Measurements from ENCODE around the gene MBD5.

DNA sequence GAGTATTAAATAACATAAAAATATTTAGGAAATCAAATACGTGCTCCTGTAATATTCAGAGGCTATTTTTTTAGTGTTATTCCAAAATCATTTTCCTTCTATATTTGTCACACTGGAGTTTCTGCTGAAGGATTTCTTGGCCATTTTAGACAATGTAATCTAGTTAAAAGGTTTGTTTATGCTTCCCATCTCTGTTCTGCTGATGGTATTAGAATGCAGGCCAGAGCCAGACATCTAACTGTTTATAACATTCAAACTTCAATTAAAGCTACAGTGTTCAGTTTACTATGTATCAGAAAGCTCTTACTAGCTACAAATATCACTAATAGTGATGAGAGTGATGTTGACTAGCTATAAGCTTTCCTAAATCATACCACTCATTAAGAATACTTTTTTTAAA, 7.9 kb downstream of the MBD5 start:
- TF ChIP-seq, protein P1, sequence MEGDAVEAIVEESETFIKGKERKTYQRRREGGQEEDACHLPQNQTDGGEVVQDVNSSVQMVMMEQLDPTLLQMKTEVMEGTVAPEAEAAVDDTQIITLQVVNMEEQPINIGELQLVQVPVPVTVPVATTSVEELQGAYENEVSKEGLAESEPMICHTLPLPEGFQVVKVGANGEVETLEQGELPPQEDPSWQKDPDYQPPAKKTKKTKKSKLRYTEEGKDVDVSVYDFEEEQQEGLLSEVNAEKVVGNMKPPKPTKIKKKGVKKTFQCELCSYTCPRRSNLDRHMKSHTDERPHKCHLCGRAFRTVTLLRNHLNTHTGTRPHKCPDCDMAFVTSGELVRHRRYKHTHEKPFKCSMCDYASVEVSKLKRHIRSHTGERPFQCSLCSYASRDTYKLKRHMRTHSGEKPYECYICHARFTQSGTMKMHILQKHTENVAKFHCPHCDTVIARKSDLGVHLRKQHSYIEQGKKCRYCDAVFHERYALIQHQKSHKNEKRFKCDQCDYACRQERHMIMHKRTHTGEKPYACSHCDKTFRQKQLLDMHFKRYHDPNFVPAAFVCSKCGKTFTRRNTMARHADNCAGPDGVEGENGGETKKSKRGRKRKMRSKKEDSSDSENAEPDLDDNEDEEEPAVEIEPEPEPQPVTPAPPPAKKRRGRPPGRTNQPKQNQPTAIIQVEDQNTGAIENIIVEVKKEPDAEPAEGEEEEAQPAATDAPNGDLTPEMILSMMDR (IDR thresholded peaks at IDR 0.05): no peak
- no peak for TF ChIP-seq POLR2A (IDR thresholded peaks at IDR 0.05)

Data from thyroid gland (tissue), 4 donors.